OCI-LY7 (cell line): ENCODE data around the gene FMNL3.

ENCODE experiments used
- CTCF ChIP-seq: fragments of 200-600 bp; sonication (generic); conservative IDR thresholded peaks from 2 replicates; pipeline ENCODE4 v1.5.1; 2014; ENCODE audit warnings: mild to moderate bottlenecking, antibody characterized with exemption, low read length, moderate library complexity, mixed read lengths
- EZH2phosphoT487 ChIP-seq: fragments of 200-600 bp; sonication (generic); IDR thresholded peaks from 2 replicates; pipeline ENCODE4 v1.6.1; 2018; ENCODE audit warnings: low read depth, borderline replicate concordance, mild to moderate bottlenecking, mixed run types, antibody characterized with exemption, low read length, moderate library complexity, mixed read lengths

GRCh38 chr12:49636979-49637755 lies 70.0 kb downstream of the FMNL3 start:
- TF ChIP-seq EZH2phosphoT487 (no peak), CTCF (peak; percentile 85)
